Naive thymus-derived CD8-positive, alpha-beta T cell (primary cell): Measurements from ENCODE around the gene KCNC3. TPM values are rescaled to one million over a fixed set of nuclear protein-coding genes. Genes with fewer than 3 reads are reported as not detected.
A peak's percentile ranks its signal among the peaks of the same experiment; 100 is the strongest.
"Not testable (repeated sequence)": the region's sequence is repeated elsewhere in the genome, so short reads cannot be mapped to it uniquely, and the experiment has no call there.

Experiments
- ATAC-seq, 2 donors: fragments of 150-1000 bp; cut with Tn5 transposase in 1 of 2; sonication (Bioruptor Pico), chemical (Tn5 transposase) in 1 of 2; 1 replicate in 1 of 2; 2 replicates in 1 of 2; pipeline ENCODE4 v1.10.0; 2021; ENCODE audit warnings: mild to moderate bottlenecking in 2 of 2, moderate library complexity in 2 of 2
- POLR2A ChIA-PET: fragments of 350-600 bp; sonication (Branson Sonifier 250); formaldehyde crosslinking; loops from one replicate; lab custom pipeline; 2021; ENCODE audit warnings: antibody characterized with exemption; lab: Charles Lee
- DNase-seq, 10 donors: peaks; one replicate each; pipeline versions ENCODE4 v3.0.0 to v3.0.0-alpha.2; 2020 to 2022
- H3K27ac Mint-ChIP-seq, 10 donors: one replicate each; pipeline ENCODE4 v1.8.0; 2020 to 2022; ENCODE audit warnings: mild to moderate bottlenecking in 10 of 10, mixed read lengths in 10 of 10, moderate library complexity in 4 of 10, inconsistent platforms in 1 of 10
- H3K27me3 Mint-ChIP-seq, 5 donors: one replicate each; pipeline ENCODE4 v1.8.0; 2021 to 2022; ENCODE audit warnings: mixed read lengths in 5 of 5
- H3K36me3 Mint-ChIP-seq, 3 donors: one replicate each; pipeline ENCODE4 v1.8.0; 2020 to 2022; ENCODE audit warnings: mixed read lengths in 3 of 3, mild to moderate bottlenecking in 2 of 3, inconsistent platforms in 1 of 3
- H3K4me1 Mint-ChIP-seq, 4 donors: one replicate each; pipeline ENCODE4 v1.8.0; 2021 to 2022; ENCODE audit warnings: mixed read lengths in 4 of 4
- H3K4me3 Mint-ChIP-seq, 10 donors: one replicate each; pipeline ENCODE4 v1.8.0; 2020 to 2022; ENCODE audit warnings: mild to moderate bottlenecking in 10 of 10, mixed read lengths in 10 of 10, moderate library complexity in 6 of 10, inconsistent platforms in 1 of 10
- H3K9me3 Mint-ChIP-seq, 9 donors: one replicate each; pipeline ENCODE4 v1.8.0; 2020 to 2022; ENCODE audit warnings: mixed read lengths in 9 of 9, mild to moderate bottlenecking in 3 of 9, inconsistent platforms in 1 of 9, moderate library complexity in 1 of 9
- polyA plus RNA-seq, 3 donors: library from polyadenylated mRNA; unstranded; fragments of 300-500 nt; fragmentation: Illumina TruSeq; gene quantifications; one replicate each; pipeline ENCODE4 v1.2.3, GENCODE V29; 2021
- total RNA-seq, 8 experiments: library from RNA in 2 of 8; stranded (reverse) in 2 of 8; gene quantifications; one replicate each; pipeline ENCODE4 v1.2.3 and lab custom pipeline; 2021 to 2026

The KCNC3 gene
- total and polyA plus RNA-seq, 5 experiments from 2014 or later = 0.73 to 0.80 TPM; not detected in 3

DNA sequence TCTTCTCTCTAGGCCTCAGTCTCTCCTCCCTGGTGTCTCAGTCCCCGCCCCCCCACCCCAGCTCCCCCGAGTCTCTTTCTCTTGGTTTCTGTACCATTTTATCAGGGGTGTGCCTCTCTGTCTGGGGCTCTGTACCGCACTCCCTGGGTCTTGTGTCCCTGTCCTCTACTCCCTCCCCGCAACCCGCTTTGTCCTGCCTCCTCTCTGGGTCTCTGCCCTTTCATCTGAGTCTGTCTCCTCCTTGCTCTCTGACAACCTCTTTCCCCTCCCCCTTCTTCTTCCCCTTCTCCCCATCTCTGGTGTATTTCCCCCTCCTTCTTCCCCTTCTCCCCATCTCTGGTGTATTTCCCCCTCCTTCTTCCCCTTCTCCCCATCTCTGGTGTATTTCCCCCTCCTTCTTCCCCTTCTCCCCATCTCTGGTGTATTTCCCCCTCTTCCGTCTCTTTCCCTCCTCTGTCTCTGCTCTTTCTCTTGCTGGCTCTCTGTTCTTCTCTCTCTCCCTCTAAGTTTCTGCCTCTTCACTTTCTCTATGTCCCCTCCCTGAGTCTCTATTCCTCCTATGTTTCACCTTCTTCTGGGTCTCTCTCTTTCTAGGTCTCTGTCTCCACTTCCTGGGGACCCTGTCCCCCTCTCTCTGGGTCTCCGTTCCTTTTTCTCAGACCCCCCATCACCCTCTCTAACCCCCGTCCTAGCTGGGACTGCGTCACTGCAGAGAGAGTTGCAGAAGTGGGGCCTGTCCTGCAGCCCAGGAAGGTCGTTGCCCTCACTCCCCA is 2.2 kb upstream of the KCNC3 start:
- DNase-seq (peak in 1 of 10 donors; percentile 58), ATAC-seq (no peak)
- POLR2A ChIA-PET = interaction anchor here (0.6 kb wide), 1 partner anchor 277 kb away, joined by 3 read pairs; no protein-coding TSS in a partner anchor
- Mint-ChIP-seq H3K36me3 (peaks cover 3 to 12% (median 6%) of the 10 kb centered on the region in 3 donors), H3K27me3 (peaks cover 18 to 78% (median 52%) of the 10 kb centered on the region in 5 donors), H3K9me3 (peaks cover 0 to 26% (median 7%) of the 10 kb centered on the region in 9 donors), H3K27ac (peak overlapping the region in 6 of 10 donors; percentile 8 to 69 (median 58)), H3K4me3 (peak overlapping the region; percentile 60 to 83 (median 76)), H3K4me1 (peaks cover 41 to 68% (median 66%) of the 10 kb centered on the region in 4 donors)

DNA sequence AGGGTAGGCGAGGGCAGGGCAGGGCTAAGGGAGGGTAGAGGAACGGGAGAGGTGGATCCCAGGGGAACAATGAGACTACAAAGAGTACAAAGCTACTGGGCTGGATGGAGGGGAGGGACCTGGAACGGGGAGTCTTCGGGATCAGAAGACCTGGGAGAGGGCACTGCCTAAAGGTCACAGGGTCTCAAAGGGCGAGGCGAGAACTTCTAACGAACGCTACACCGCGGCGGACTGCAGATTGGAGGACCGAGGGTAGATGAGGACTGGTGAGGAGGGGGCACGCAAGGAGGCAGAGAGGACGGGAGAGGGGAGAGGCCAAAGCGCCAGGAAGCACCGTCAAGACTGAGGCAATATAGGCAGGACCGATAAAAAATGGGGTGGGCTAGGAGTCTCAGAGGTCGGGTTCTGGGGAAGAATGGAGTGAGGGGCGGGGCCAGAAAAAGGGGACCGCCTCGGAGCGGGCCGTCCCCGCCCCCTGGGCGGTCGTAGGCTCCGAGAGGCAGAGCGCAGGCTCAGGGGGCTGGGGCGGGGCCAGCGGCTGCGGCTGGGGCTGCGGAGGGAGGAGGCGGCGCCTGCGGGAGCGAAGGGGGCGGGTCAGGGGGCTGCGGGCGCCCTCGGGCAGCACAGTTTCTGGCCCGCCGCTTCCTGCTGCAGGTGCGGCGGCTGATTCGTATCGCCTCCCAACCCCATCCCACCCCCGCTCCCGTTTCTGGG is 1.3 kb upstream of the KCNC3 start:
- peaks cover 41 to 69% (median 66%) of the 10 kb centered on the region in 4 donors for H3K4me1 Mint-ChIP-seq
- H3K27me3 Mint-ChIP-seq = peaks cover 16 to 77% (median 52%) of the 10 kb centered on the region in 5 donors
- ATAC-seq (peak; percentile 57 to 65), DNase-seq (peak; percentile 55 to 83 (median 77))
- H3K4me3 Mint-ChIP-seq = peak overlapping the region; percentile 57 to 91 (median 76)
- H3K27ac Mint-ChIP-seq = peak overlapping the region in 6 of 10 donors; percentile 19 to 84 (median 42)
- peaks cover 2 to 12% (median 6%) of the 10 kb centered on the region in 3 donors for H3K36me3 Mint-ChIP-seq
- POLR2A ChIA-PET = interaction anchor here (0.6 kb wide), 1 partner anchor 278 kb away, joined by 3 read pairs; no protein-coding TSS in a partner anchor
- peaks cover 0 to 26% (median 7%) of the 10 kb centered on the region in 9 donors for H3K9me3 Mint-ChIP-seq

- Mint-ChIP-seq H3K27me3 (peaks cover 16 to 74% (median 50%) of the 10 kb centered on the region in 5 donors), H3K27ac (peak overlapping the region in 8 of 10 donors; percentile 54 to 88 (median 72)), H3K4me1 (peaks cover 35 to 72% (median 61%) of the 10 kb centered on the region in 4 donors), H3K4me3 (peak overlapping the region; percentile 64 to 91 (median 79)), H3K9me3 (peaks cover 0 to 26% (median 7%) of the 10 kb centered on the region in 9 donors), H3K36me3 (peaks cover 2 to 12% (median 6%) of the 10 kb centered on the region in 3 donors)
- POLR2A ChIA-PET, ATAC-seq: not testable (repeated sequence)
- peak in 1 of 10 donors; percentile 52 for DNase-seq
Measured at GRCh38 chr19:50329926-50330294, 733 bp upstream of the KCNC3 start.

GRCh38 chr19:50328873-50329145 is 368 bp downstream of the KCNC3 start:
- Mint-ChIP-seq H3K4me3 (peak overlapping the region in 7 of 10 donors; percentile 66 to 91 (median 79)), H3K27me3 (peaks cover 17 to 76% (median 56%) of the 10 kb centered on the region in 5 donors), H3K4me1 (peaks cover 35 to 71% (median 59%) of the 10 kb centered on the region in 4 donors), H3K36me3 (peaks cover 1 to 12% (median 6%) of the 10 kb centered on the region in 3 donors), H3K27ac (no peak overlapping the region), H3K9me3 (peaks cover 0 to 26% (median 7%) of the 10 kb centered on the region in 9 donors)
- POLR2A ChIA-PET = no interaction called here
- peak in 1 of 10 donors; percentile 75 for DNase-seq
- peak in 1 of 2 donors; percentile 13 for ATAC-seq

- DNase-seq (peak in 2 of 10 donors; percentile 21 to 41), ATAC-seq (peak in 1 of 2 donors; percentile 1)
- Mint-ChIP-seq H3K4me1 (peaks cover 33 to 66% (median 54%) of the 10 kb centered on the region in 4 donors), H3K27ac (no peak overlapping the region), H3K4me3 (peak overlapping the region in 1 of 10 donors; percentile 15), H3K9me3 (peaks cover 0 to 26% (median 7%) of the 10 kb centered on the region in 9 donors), H3K27me3 (peaks cover 17 to 76% (median 53%) of the 10 kb centered on the region in 5 donors), H3K36me3 (peaks cover 0 to 12% (median 6%) of the 10 kb centered on the region in 3 donors)
- POLR2A ChIA-PET = no interaction called here
Measured at GRCh38 chr19:50328224-50328872, 829 bp downstream of the KCNC3 start.

DNA sequence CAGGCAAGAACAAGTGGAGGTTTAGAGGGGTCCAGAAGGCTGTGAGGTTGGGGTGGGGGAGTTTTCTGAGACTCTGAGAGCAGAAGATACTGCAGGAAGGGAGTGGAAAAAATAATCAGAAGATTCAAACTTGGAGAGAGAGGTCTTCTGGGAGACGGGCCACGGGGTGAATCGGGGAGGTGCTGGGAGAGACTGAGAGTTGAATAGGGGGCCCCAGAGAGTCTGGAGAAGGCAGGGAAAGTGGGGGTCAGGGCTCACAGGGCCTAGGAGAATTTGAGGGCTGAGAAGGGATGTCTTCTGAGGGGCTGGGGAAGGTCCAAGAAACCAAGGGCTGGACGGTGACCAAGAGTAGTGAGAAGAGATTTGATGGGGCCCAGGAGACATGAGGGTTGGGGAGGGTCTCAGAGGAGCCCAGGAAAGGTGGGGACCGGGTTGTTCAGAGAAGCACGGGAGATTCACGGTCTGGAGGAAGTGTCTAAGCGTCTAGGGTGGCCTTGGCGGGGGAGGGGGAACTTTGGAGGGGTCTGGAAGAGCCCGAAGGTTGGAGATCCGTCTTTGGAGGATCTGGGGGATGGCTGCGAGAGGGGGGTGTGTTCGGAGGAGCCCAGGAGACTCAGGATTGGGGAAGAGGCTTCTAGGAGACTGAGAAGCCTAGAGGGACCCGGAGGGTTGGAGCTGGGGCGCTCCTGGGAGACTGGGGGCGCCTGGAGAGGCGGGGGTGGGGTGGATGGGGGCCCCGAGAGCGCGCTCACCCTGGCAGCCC is 1.5 kb downstream of the KCNC3 start:
- DNase-seq (peak in 1 of 10 donors; percentile 46), ATAC-seq (no peak)
- POLR2A ChIA-PET = no interaction called here
- peaks cover 0 to 12% (median 6%) of the 10 kb centered on the region in 3 donors for H3K36me3 Mint-ChIP-seq
- peak overlapping the region; percentile 13 to 76 (median 64) for H3K4me3 Mint-ChIP-seq
- peaks cover 33 to 60% (median 50%) of the 10 kb centered on the region in 4 donors for H3K4me1 Mint-ChIP-seq
- H3K27me3 Mint-ChIP-seq = peaks cover 17 to 76% (median 53%) of the 10 kb centered on the region in 5 donors
- H3K27ac Mint-ChIP-seq = peak overlapping the region in 5 of 10 donors; percentile 8 to 64 (median 46)
- H3K9me3 Mint-ChIP-seq = peaks cover 0 to 24% (median 7%) of the 10 kb centered on the region in 9 donors

DNA sequence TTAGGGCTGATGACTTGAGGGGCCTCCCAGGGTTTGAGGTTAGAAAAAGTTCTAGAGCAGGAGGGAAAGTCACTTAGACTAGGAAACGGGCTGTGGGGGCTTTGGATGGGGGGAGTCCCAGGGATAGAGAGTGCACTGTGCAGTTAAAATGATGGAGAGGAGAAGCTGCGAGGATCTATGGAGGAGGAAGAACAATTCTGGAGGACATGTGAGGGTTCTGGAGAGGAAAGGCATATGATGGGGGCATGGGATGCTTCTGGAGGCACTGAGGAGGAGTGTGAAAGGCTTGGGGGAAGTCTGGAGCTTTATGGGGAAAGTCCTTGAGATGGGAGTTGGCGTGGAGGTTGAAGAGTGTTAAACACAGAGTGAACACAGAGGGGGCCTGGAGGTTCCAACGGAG is 2.2 kb downstream of the KCNC3 start:
- H3K36me3 Mint-ChIP-seq = peaks cover 0 to 12% (median 6%) of the 10 kb centered on the region in 3 donors
- peak overlapping the region in 9 of 10 donors; percentile 11 to 76 (median 62) for H3K4me3 Mint-ChIP-seq
- DNase-seq (peak in 1 of 10 donors; percentile 7), ATAC-seq (no peak)
- peak overlapping the region in 3 of 10 donors; percentile 21 to 49 (median 46) for H3K27ac Mint-ChIP-seq
- POLR2A ChIA-PET = no interaction called here
- H3K27me3 Mint-ChIP-seq = peaks cover 17 to 76% (median 57%) of the 10 kb centered on the region in 5 donors
- H3K4me1 Mint-ChIP-seq = peaks cover 33 to 54% (median 45%) of the 10 kb centered on the region in 4 donors
- H3K9me3 Mint-ChIP-seq = peaks cover 0 to 22% (median 7%) of the 10 kb centered on the region in 9 donors

GRCh38 chr19:50326101-50326664 is 3.0 kb downstream of the KCNC3 start:
- POLR2A ChIA-PET = interaction anchor here (0.8 kb wide), 1 partner anchor 8 kb away, joined by 4 read pairs; no protein-coding TSS in a partner anchor
- Mint-ChIP-seq H3K27me3 (peaks cover 17 to 69% (median 50%) of the 10 kb centered on the region in 5 donors), H3K9me3 (peaks cover 0 to 22% (median 7%) of the 10 kb centered on the region in 9 donors), H3K4me3 (peak overlapping the region in 3 of 10 donors; percentile 42 to 67 (median 62)), H3K27ac (no peak overlapping the region), H3K36me3 (peaks cover 0 to 12% (median 6%) of the 10 kb centered on the region in 3 donors), H3K4me1 (peaks cover 27 to 46% (median 38%) of the 10 kb centered on the region in 4 donors)
- DNase-seq = peak in 1 of 10 donors; percentile 49
- no peak for ATAC-seq

DNA sequence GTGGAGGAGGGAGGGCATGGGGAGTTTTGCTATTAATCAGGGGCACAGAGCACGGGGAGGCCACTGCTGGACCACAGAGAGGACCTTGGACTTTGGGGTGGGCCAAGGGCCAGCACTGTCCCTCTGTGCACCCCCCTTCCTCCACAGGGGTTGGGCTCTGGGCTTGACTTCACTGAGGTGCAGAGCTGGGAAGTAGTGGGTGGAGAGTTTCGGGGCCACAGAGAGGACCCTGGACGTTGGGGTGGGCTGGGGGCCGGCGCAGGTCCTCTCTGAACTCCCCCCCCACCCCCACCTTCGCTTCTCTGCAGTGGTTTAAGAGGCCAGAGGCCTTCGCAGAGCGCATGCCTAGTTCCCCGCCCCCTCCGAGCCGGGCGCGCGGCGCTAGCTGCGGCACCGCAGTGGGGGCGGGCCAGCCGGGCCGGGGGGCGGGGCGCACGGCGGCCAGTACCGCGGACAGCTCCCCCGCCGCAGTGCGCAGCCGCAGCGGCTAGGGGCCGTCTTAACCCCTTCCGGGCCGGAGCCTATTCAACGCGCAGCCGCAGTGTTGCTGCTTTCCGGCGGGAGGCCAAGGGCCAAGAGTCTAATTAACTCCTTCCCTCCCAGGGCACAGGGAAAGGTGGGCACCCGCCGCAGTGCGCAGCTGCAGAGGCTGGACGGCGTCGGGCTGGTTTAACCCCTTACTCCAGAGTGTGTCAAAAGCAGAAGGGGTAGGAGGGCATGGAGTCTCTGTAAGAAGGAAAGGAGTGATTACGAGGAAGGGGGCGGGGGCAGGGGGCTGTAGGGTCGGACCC is 3.7 kb downstream of the KCNC3 start:
- peaks cover 0 to 22% (median 7%) of the 10 kb centered on the region in 9 donors for H3K9me3 Mint-ChIP-seq
- DNase-seq (peak; percentile 44 to 75 (median 64)), ATAC-seq (peak; percentile 45 to 55)
- H3K27ac Mint-ChIP-seq = no peak overlapping the region
- H3K36me3 Mint-ChIP-seq = peaks cover 0 to 12% (median 6%) of the 10 kb centered on the region in 3 donors
- POLR2A ChIA-PET = interaction anchor here (0.8 kb wide), 1 partner anchor 8 kb away, joined by 4 read pairs; no protein-coding TSS in a partner anchor
- peak overlapping the region in 2 of 10 donors; percentile 22 to 42 for H3K4me3 Mint-ChIP-seq
- peaks cover 25 to 39% (median 35%) of the 10 kb centered on the region in 4 donors for H3K4me1 Mint-ChIP-seq
- H3K27me3 Mint-ChIP-seq = peaks cover 17 to 71% (median 54%) of the 10 kb centered on the region in 5 donors

- peak overlapping the region in 1 of 10 donors; percentile 80 for H3K4me3 Mint-ChIP-seq
- H3K36me3 Mint-ChIP-seq = peaks cover 0 to 10% (median 1%) of the 10 kb centered on the region in 3 donors
- peak overlapping the region in 2 of 10 donors; percentile 6 to 61 for H3K27ac Mint-ChIP-seq
- peak in 1 of 10 donors; percentile 36 for DNase-seq
- H3K27me3 Mint-ChIP-seq = peaks cover 14 to 64% (median 49%) of the 10 kb centered on the region in 5 donors
- H3K4me1 Mint-ChIP-seq = peaks cover 17 to 27% (median 25%) of the 10 kb centered on the region in 4 donors
- ATAC-seq = no peak
- POLR2A ChIA-PET = interaction anchor here (0.6 kb wide), 1 partner anchor 73 kb away, joined by 4 read pairs; no protein-coding TSS in a partner anchor
- H3K9me3 Mint-ChIP-seq = peaks cover 0 to 13% (median 1%) of the 10 kb centered on the region in 9 donors
Measured at GRCh38 chr19:50324331-50324730, 4.8 kb downstream of the KCNC3 start.
